SU-DHL-6 (cell line): ENCODE measurements around the gene COL18A1.
"Not testable (repeated sequence)": the region's sequence is repeated elsewhere in the genome, so short reads cannot be mapped to it uniquely, and the experiment has no call there.

Experiments used
- EZH2phosphoT487 ChIP-seq: fragments of 200-600 bp; sonication (generic), shearing (Covaris generic); conservative IDR thresholded peaks from 2 replicates; pipeline ENCODE4 v1.6.1; 2018; ENCODE audit warnings: mild to moderate bottlenecking, antibody characterized with exemption, low read length, moderate library complexity, mixed read lengths
- TF ChIP-seq, protein P1 (sequence below): fragments of 200-600 bp; sonication (generic); IDR thresholded peaks from one replicate; pipeline ENCODE4 v1.5.1; 2017; ENCODE audit warnings: antibody characterized with exemption, mild to moderate bottlenecking, low read length, moderate library complexity; ENCODE audit not compliant: insufficient read depth, poor library complexity, severe bottlenecking

DNA sequence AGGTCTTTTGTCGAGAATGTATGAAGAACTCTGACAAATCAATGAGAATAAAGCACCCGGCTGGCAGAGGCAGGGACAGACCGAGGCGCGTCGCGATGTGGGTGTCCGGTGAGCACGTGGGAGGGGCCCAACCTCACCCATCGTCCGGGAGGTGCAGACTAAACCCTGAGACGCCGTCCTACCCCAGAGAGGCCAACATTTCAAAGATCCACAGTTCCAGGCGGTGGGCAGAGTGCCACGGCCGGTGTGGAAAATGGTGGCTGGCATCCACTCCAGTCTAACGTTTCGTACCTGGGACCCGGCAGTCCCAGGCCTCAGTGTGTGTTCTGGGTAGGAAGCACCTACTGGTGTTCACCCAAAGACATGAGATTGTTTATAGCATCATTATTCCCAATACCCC lies 41.7 kb upstream of the COL18A1 start:
- TF ChIP-seq, protein P1, sequence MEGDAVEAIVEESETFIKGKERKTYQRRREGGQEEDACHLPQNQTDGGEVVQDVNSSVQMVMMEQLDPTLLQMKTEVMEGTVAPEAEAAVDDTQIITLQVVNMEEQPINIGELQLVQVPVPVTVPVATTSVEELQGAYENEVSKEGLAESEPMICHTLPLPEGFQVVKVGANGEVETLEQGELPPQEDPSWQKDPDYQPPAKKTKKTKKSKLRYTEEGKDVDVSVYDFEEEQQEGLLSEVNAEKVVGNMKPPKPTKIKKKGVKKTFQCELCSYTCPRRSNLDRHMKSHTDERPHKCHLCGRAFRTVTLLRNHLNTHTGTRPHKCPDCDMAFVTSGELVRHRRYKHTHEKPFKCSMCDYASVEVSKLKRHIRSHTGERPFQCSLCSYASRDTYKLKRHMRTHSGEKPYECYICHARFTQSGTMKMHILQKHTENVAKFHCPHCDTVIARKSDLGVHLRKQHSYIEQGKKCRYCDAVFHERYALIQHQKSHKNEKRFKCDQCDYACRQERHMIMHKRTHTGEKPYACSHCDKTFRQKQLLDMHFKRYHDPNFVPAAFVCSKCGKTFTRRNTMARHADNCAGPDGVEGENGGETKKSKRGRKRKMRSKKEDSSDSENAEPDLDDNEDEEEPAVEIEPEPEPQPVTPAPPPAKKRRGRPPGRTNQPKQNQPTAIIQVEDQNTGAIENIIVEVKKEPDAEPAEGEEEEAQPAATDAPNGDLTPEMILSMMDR, result not testable (repeated sequence)
- not testable (repeated sequence) for TF ChIP-seq EZH2phosphoT487
